Osteoblast (primary cell): ENCODE measurements around the gene CRYBB2. TPM values are rescaled to one million over a fixed set of nuclear protein-coding genes. Genes with fewer than 3 reads are reported as not detected.

Experiments
- small RNA-seq: library from RNA; depleted of rRNA; stranded (forward); fragments of <200 nt; gene quantifications from one replicate; pipeline ENCODE3, GENCODE V24; 2012
- total RNA-seq: library from RNA; depleted of rRNA; stranded (reverse); fragments of >200 nt; gene quantifications from 2 replicates; pipeline ENCODE4 v1.2.3, GENCODE V29; 2012

CRYBB2 gene
- total RNA-seq, 1 donor = not detected

Small RNA genes within 50 kb of the gene (small RNA-seq; reads per million reads assigned to genes)
- not detected for gene Z99916.2

Other genes starting within 250 kb of the CRYBB2 start
- not detected in 2 replicates for gene CRYBB3, start 19.8 kb upstream of the CRYBB2 start, total RNA-seq